H1 (cell line): ENCODE measurements around the gene CIRBP. TPM values are rescaled to one million over a fixed set of nuclear protein-coding genes. Genes with fewer than 3 reads are reported as not detected.

Experiments used
- CTCF ChIA-PET: fragments of 300-600 bp; sonication (Branson Sonifier 250); formaldehyde crosslinking; loops from one replicate; lab custom pipeline; 2021; ENCODE audit not compliant: partially characterized antibody; lab: Charles Lee
- POLR2A ChIA-PET: fragments of 300-600 bp; sonication (Branson Sonifier 250); formaldehyde crosslinking; loops from one replicate; lab custom pipeline; 2021; ENCODE audit warnings: inconsistent platforms; ENCODE audit not compliant: partially characterized antibody; lab: Charles Lee
- DNase-seq, 2 experiments: peaks; one replicate each; pipeline versions ENCODE4 v3.0.0 to v3.0.0-alpha.2; 2010 to 2022; ENCODE audit warnings: low spot score in 2 of 2, low read depth in 1 of 2, mixed read lengths in 1 of 2
- FAIRE-seq: peaks from 2 replicates; lab custom pipeline; 2011; peaks lifted over from hg19 to GRCh38; lab: Jason Lieb, UNC
- H2AFZ ChIP-seq: 2 replicates; pipeline ENCODE4 v1.8.1; 2012; ENCODE audit warnings: low read length, inconsistent platforms
- H2AK5ac ChIP-seq: 2 replicates; pipeline ENCODE4 v1.6.1; 2013; ENCODE audit warnings: low read depth, low read length
- H2BK120ac ChIP-seq: replicated peaks from 2 replicates; pipeline ENCODE3; 2013; ENCODE audit warnings: low read depth, low read length, inconsistent platforms
- H2BK12ac ChIP-seq: 2 replicates; pipeline ENCODE4 v1.6.1; 2013; ENCODE audit warnings: low read depth, low read length
- H2BK15ac ChIP-seq: 2 replicates; pipeline ENCODE4 v1.6.1; 2013; ENCODE audit warnings: low read length
- H2BK20ac ChIP-seq: 2 replicates; pipeline ENCODE4 v1.6.1; 2013; ENCODE audit warnings: low read length
- H2BK5ac ChIP-seq: 2 replicates; pipeline ENCODE4 v1.6.1; 2013; ENCODE audit warnings: low read depth, low read length
- H3K14ac ChIP-seq: 2 replicates; pipeline ENCODE4 v1.6.1; 2013; ENCODE audit warnings: inconsistent platforms; ENCODE audit not compliant: insufficient read length
- H3K18ac ChIP-seq: 2 replicates; pipeline ENCODE4 v1.6.1; 2013; ENCODE audit warnings: low read length; ENCODE audit errors: extremely low read depth
- H3K23ac ChIP-seq: 2 replicates; pipeline ENCODE4 v1.6.1; 2013; ENCODE audit warnings: inconsistent platforms; ENCODE audit not compliant: insufficient read length
- H3K23me2 ChIP-seq: 2 replicates; pipeline ENCODE4 v1.6.1; 2013; ENCODE audit warnings: low read depth, low read length
- H3K27ac ChIP-seq: 2 replicates; pipeline ENCODE4 v1.6.1; 2011; ENCODE audit warnings: low read depth, low read length, inconsistent platforms
- H3K27me3 ChIP-seq, 4 experiments: replicated peaks in 1 of 4; 1 replicate in 1 of 4; 2 replicates in 3 of 4; pipeline versions ENCODE4 v1.6.1 to v1.8.1; 2011 to 2013; ENCODE audit warnings: low read length in 3 of 4, mild to moderate bottlenecking in 3 of 4, inconsistent platforms in 2 of 4, mixed read lengths in 2 of 4, moderate library complexity in 1 of 4; ENCODE audit not compliant: control insufficient read depth in 3 of 4, insufficient read depth in 3 of 4; ENCODE audit errors: extremely low read depth in 1 of 4
- H3K36me3 ChIP-seq, 4 experiments: 2 replicates each; pipeline versions ENCODE4 v1.6.1 to v1.8.1; 2011 to 2013; ENCODE audit warnings: mild to moderate bottlenecking in 4 of 4, low read length in 3 of 4, moderate library complexity in 2 of 4, control low read depth in 1 of 4, inconsistent platforms in 1 of 4; ENCODE audit not compliant: insufficient read depth in 4 of 4, control insufficient read depth in 2 of 4
- H3K4ac ChIP-seq: replicated peaks from 2 replicates; pipeline ENCODE3; 2013; ENCODE audit warnings: low read length, low read depth, mixed read lengths, inconsistent platforms; ENCODE audit not compliant: insufficient read length
- H3K4me1 ChIP-seq, 4 experiments: replicated peaks in 1 of 4; 1 replicate in 1 of 4; 2 replicates in 3 of 4; pipeline versions ENCODE4 v1.6.1 to v1.8.1; 2011 to 2013; ENCODE audit warnings: low read length in 3 of 4, inconsistent platforms in 2 of 4, mixed read lengths in 1 of 4; ENCODE audit not compliant: insufficient read depth in 4 of 4, control insufficient read depth in 3 of 4
- H3K4me2 ChIP-seq, 2 experiments: 2 replicates each; pipeline versions ENCODE4 v1.6.1 to v1.8.1; 2011 to 2013; ENCODE audit warnings: low read depth in 2 of 2, low read length in 2 of 2, control low read depth in 1 of 2, inconsistent platforms in 1 of 2, mild to moderate bottlenecking in 1 of 2; ENCODE audit not compliant: insufficient read depth in 1 of 2
- H3K4me3 ChIP-seq, 4 experiments: fragments of 200-600, 300-600 bp in 1 of 4; sonication (generic), shearing (Covaris generic), sonication (Bioruptor Twin) in 1 of 4; 2 replicates each; pipeline versions ENCODE4 v1.5.1 to v1.8.1; 2011 to 2016; ENCODE audit warnings: low read length in 4 of 4, low read depth in 3 of 4, control low read depth in 2 of 4, inconsistent platforms in 2 of 4, mild to moderate bottlenecking in 2 of 4, mixed read lengths in 1 of 4, moderate library complexity in 1 of 4; ENCODE audit not compliant: insufficient read depth in 2 of 4; ENCODE audit errors: extremely low read depth in 1 of 4
- H3K56ac ChIP-seq: replicated peaks from 2 replicates; pipeline ENCODE3; 2013; ENCODE audit warnings: low read depth, mild to moderate bottlenecking, mixed read lengths, low read length, inconsistent platforms; ENCODE audit not compliant: insufficient read length
- H3K79me1 ChIP-seq: 2 replicates; pipeline ENCODE4 v1.6.1; 2013; ENCODE audit warnings: low read depth, low read length, control low read depth
- H3K79me2 ChIP-seq, 2 experiments: 2 replicates each; pipeline versions ENCODE4 v1.6.1 to v1.8.1; 2012 to 2013; ENCODE audit warnings: low read length in 2 of 2, mild to moderate bottlenecking in 2 of 2, inconsistent platforms in 1 of 2; ENCODE audit not compliant: insufficient read depth in 2 of 2, control insufficient read depth in 1 of 2
- H3K9ac ChIP-seq, 4 experiments: replicated peaks in 1 of 4; 1 replicate in 1 of 4; 2 replicates in 3 of 4; pipeline versions ENCODE4 v1.6.1 to v1.8.1; 2011 to 2013; ENCODE audit warnings: low read depth in 3 of 4, low read length in 3 of 4, control low read depth in 2 of 4, mild to moderate bottlenecking in 2 of 4, moderate library complexity in 2 of 4, inconsistent platforms in 1 of 4; ENCODE audit errors: extremely low read depth in 1 of 4
- H3K9me3 ChIP-seq, 2 experiments: 2 replicates each; pipeline versions ENCODE4 v1.6.1 to v1.8.1; 2012 to 2013; ENCODE audit warnings: mild to moderate bottlenecking in 2 of 2, moderate library complexity in 2 of 2, control low read depth in 1 of 2, inconsistent platforms in 1 of 2, low read depth in 1 of 2, low read length in 1 of 2, mixed read lengths in 1 of 2; ENCODE audit not compliant: insufficient read depth in 2 of 2
- H4K20me1 ChIP-seq, 2 experiments: replicated peaks in 1 of 2; 2 replicates each; pipeline versions ENCODE3 to v1.8.1; 2011 to 2013; ENCODE audit warnings: inconsistent platforms in 2 of 2, low read length in 2 of 2, mild to moderate bottlenecking in 1 of 2; ENCODE audit not compliant: insufficient read depth in 2 of 2, control insufficient read depth in 1 of 2
- H4K5ac ChIP-seq: 2 replicates; pipeline ENCODE4 v1.6.1; 2013; ENCODE audit warnings: low read length, low read depth, mixed read lengths, inconsistent platforms; ENCODE audit not compliant: insufficient read length
- H4K8ac ChIP-seq: 2 replicates; pipeline ENCODE4 v1.8.0; 2013; ENCODE audit warnings: mild to moderate bottlenecking, moderate library complexity, low read length, inconsistent platforms; ENCODE audit not compliant: insufficient read depth; ENCODE audit errors: extremely low read depth
- H4K91ac ChIP-seq: replicated peaks from 2 replicates; pipeline ENCODE3; 2013; ENCODE audit warnings: low read length, mixed read lengths, inconsistent platforms; ENCODE audit not compliant: insufficient read length
- BRCA1 ChIP-seq: IDR thresholded peaks from 2 replicates; pipeline ENCODE4 v1.6.1; 2012; ENCODE audit warnings: low read depth, low read length, improper control_type of control experiment
- FOSL1 ChIP-seq: IDR thresholded peaks from 2 replicates; pipeline ENCODE4 v1.6.1; 2011; ENCODE audit warnings: mild to moderate bottlenecking, low read depth, low read length, moderate library complexity; ENCODE audit not compliant: insufficient read depth
- JUND ChIP-seq: IDR thresholded peaks from 2 replicates; pipeline ENCODE4 v1.6.1; 2011; ENCODE audit warnings: mild to moderate bottlenecking, improper control_type of control experiment, low read length
- PHF8 ChIP-seq: fragments of 200-600 bp; sonication (generic); conservative IDR thresholded peaks from 2 replicates; pipeline ENCODE4 v1.7.1; 2012; ENCODE audit warnings: low read depth, mild to moderate bottlenecking, inconsistent platforms, low read length, moderate library complexity
- POLR2A ChIP-seq, 2 experiments: IDR thresholded peaks; 1 replicate in 1 of 2; 2 replicates in 1 of 2; pipeline ENCODE4 v1.6.1; 2011; ENCODE audit warnings: low read depth in 2 of 2, low read length in 2 of 2, mild to moderate bottlenecking in 2 of 2; ENCODE audit errors: control extremely low read depth in 1 of 2
- POLR2AphosphoS5 ChIP-seq: IDR thresholded peaks from 2 replicates; pipeline ENCODE4 v1.6.1; 2011; ENCODE audit warnings: low read depth, low read length
- WGBS, 2 experiments: shearing (Covaris generic) in 1 of 2; methylation state at CpG; one replicate each; pipeline versions ENCODE4 v1.1.6 to v1.1.7; 2013 to 2015; ENCODE audit warnings: low lambda C conversion rate in 2 of 2, mixed read lengths in 2 of 2, inconsistent platforms in 1 of 2, low coverage in 1 of 2, missing lambda C conversion rate in 1 of 2; ENCODE audit not compliant: insufficient replicate concordance in 2 of 2, insufficient coverage in 1 of 2, insufficient read length in 1 of 2; ENCODE audit errors: extremely low coverage in 1 of 2, missing lambda C conversion rate in 1 of 2; 5-methylcytosine and 5-hydroxymethylcytosine counted together
- polyA plus RNA-seq, 7 experiments: library from polyadenylated mRNA; depleted of rRNA in 3 of 7; stranded (reverse) in 5 of 7; unstranded in 2 of 7; fragments of >200 nt in 5 of 7; fragments of 200-250 nt in 2 of 7; gene quantifications; 1 replicate in 5 of 7; 2 replicates in 1 of 7; 4 replicates in 1 of 7; pipeline versions ENCODE4 v1.2.1 to v1.2.3, GENCODE V29; 2011 to 2013; ENCODE audit warnings: missing spikeins in 2 of 7, mixed read lengths in 2 of 7
- total RNA-seq: library from RNA; stranded (reverse); fragmentation: NEBNext Ultra II Directional; extraction: Animal tissue kit (Norgen Biotek cat#: 25700); gene quantifications from 2 replicates; pipeline ENCODE4 v1.2.1, GENCODE V29; 2021

CIRBP gene
- total and polyA plus RNA-seq, 2 of the 8 experiments (the other 6 are each of a cell fraction or from before 2014, with no cell fraction given) = 175 to 199 TPM

- H4K8ac ChIP-seq = no peak overlapping the region
- no peak overlapping the region for H3K9ac ChIP-seq
- no peak overlapping the region for H2AK5ac ChIP-seq
- H3K79me2 ChIP-seq = peaks cover under 1 to 32% of the 10 kb centered on the region in 2 experiments; a peak in 3 of 4 replicates
- H3K4ac ChIP-seq = no peak overlapping the region
- peaks cover 0 to 35% (median 21%) of the 10 kb centered on the region in 4 experiments; a peak in 6 of 7 replicates for H3K4me1 ChIP-seq
- FAIRE-seq = no peak
- no peak overlapping the region for H3K14ac ChIP-seq
- DNase-seq = no peak
- ChIA-PET CTCF (interaction anchor here (0.6 to 15.9 kb wide), 3 partner anchors 10 to 221 kb away, joined by 4 to 212 read pairs (median 42); partner anchors contain the start of gene ATP5F1D), POLR2A (interaction anchor here (1.1 to 19.4 kb wide), 6 partner anchors 8 to 152 kb away, joined by 3 to 456 read pairs (median 168); partner anchors contain the start of genes ATP5F1D, CBARP, CIRBP and FAM174C)
- no peak overlapping the region for H4K5ac ChIP-seq
- H4K20me1 ChIP-seq = peaks cover 17 to 32% of the 10 kb centered on the region in 2 experiments
- H3K27ac ChIP-seq = no peak overlapping the region
- H2BK120ac ChIP-seq = no peak overlapping the region
- no peak overlapping the region for H3K18ac ChIP-seq
- H3K27me3 ChIP-seq = no peaks in the 10 kb centered on the region; a peak in 1 of 7 replicates
- no peak overlapping the region for H3K4me2 ChIP-seq
- no peak overlapping the region for H2BK5ac ChIP-seq
- H3K4me3 ChIP-seq = no peak overlapping the region
- H2BK12ac ChIP-seq = no peak overlapping the region
- no peak overlapping the region for H4K91ac ChIP-seq
- H3K23ac ChIP-seq = no peak overlapping the region
- peaks cover 23 to 66% (median 37%) of the 10 kb centered on the region in 4 experiments for H3K36me3 ChIP-seq
- H3K56ac ChIP-seq = no peak overlapping the region
- H3K79me1 ChIP-seq = peaks cover 12% of the 10 kb centered on the region; the same call in 1 of the 2 replicates
- H2BK15ac ChIP-seq = no peak overlapping the region
- TF ChIP-seq JUND (no peak), FOSL1 (no peak), PHF8 (no peak), POLR2A (IDR thresholded peaks at IDR 0.05; ENCODE audit: control extremely low read depth in 1 of 2, low read depth in 2 of 2, low read length in 2 of 2) (0 out of 3 replicates have a peak, but pooled peaks of 1 of the 2 experiments have one; percentile 19), POLR2AphosphoS5 (0 out of 2 replicates have a peak, but pooled peaks have one; percentile 40), BRCA1 (no peak)
- H2AFZ ChIP-seq = no peak overlapping the region
- no peaks in the 10 kb centered on the region for H3K9me3 ChIP-seq
- H3K23me2 ChIP-seq = peaks cover 13% of the 10 kb centered on the region; the same call in 1 of the 2 replicates
- no peak overlapping the region for H2BK20ac ChIP-seq
- 93% methylated on average over 42 of the region's 46 CpGs; no CpG with 5 or more reads in 1 of the 2 experiments for WGBS, 2 experiments
These were observed 12.3 kb upstream of the CIRBP start for GRCh38 chr19:1256646-1257474.
